Left ventricle myocardium inferior (tissue), 1 donor: ENCODE data around the gene HOXA6. TPM values are rescaled to one million over a fixed set of nuclear protein-coding genes. Genes with fewer than 3 reads are reported as not detected.

Experiments used
- DNase-seq: peaks from one replicate; pipeline ENCODE4 v3.0.0-alpha.2; 2020
- H3K27ac ChIP-seq: fragments of 200-600 bp; replicated peaks from 2 replicates; pipeline ENCODE4 v1.8.0; 2021
- H3K27me3 ChIP-seq: fragments of 200-600 bp; 2 replicates; pipeline ENCODE4 v1.8.0; 2021; ENCODE audit warnings: low read depth
- H3K36me3 ChIP-seq: fragments of 200-600 bp; 2 replicates; pipeline ENCODE4 v1.8.0; 2021
- H3K4me1 ChIP-seq: fragments of 200-600 bp; 2 replicates; pipeline ENCODE4 v1.8.0; 2021
- H3K4me3 ChIP-seq: fragments of 200-600 bp; 2 replicates; pipeline ENCODE4 v1.8.0; 2021; ENCODE audit warnings: mild to moderate bottlenecking, moderate library complexity
- H3K9me3 ChIP-seq: fragments of 200-600 bp; replicated peaks from 2 replicates; pipeline ENCODE4 v1.8.0; 2021
- intact Hi-C: fragments of 100-400 bp; cut with micrococcal nuclease; formaldehyde crosslinking; loops from one replicate; pipeline ENCODE4 v1.11.0; 2022
- total RNA-seq: library from RNA; stranded (reverse); fragmentation: NEBNext Ultra II Directional; extraction: Animal tissue kit (Norgen Biotek cat#: 25700); gene quantifications from one replicate; pipeline ENCODE4 v1.2.1, GENCODE V29; 2021
- TF ChIP-seq, protein P1 (sequence below): fragments of 200-600 bp; IDR thresholded peaks from 2 replicates; pipeline ENCODE4 v1.8.0; 2021; ENCODE audit warnings: antibody characterized with exemption, mild to moderate bottlenecking, borderline replicate concordance
- donor health status: DM: no; HTN: yes; CAD: no; lungs with severe emphysema.

The HOXA6 gene
- total RNA-seq, 1 donor from 2014 or later = not detected

DNA sequence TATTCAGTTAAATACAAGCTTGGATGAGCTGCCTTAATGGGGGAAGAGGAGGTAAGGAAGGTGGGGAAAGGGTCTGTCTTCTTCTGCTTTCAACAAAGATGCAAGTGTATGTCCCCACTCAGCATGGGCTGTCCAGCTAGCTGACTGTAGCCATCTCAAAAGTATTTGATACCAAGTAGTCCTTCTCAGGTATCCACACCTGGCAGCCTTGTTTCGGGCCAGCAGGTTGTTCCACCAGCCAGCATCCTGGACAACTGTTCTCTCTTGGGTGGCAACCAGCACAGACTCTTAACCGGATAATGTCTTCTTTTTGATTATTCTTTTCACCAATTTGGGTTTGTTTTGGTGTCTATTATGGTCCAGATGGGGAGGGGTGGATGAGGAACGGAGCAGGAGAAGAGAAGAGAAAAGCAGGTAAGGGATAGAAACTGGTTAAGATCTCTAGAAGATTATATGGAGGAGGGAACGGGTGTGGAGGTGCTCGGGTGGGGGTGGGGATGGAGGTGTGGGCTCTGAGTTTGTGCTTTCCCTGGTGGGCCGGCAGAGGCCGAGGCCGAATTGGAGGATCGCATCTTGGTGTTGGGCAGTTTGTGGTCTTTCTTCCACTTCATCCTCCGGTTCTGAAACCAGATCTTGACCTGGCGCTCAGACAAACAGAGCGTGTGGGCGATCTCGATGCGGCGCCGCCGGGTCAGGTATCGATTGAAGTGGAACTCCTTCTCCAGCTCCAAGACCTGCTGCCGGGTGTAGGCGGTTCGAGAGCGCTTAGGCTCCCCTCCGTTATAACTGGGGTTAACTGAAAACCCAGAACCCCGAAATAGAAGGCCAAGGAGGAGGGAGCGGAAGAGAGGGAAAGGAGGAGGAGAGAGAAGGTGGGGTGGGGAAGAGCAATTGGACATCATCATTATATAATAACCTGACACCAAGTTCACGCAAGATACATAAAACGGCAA, 18.5 kb downstream of the HOXA6 start:
- peaks cover 10% of the 10 kb centered on the region for H3K4me1 ChIP-seq
- H3K4me3 ChIP-seq = peak overlapping the region; percentile 67
- no peaks in the 10 kb centered on the region for H3K9me3 ChIP-seq
- DNase-seq = no peak
- H3K36me3 ChIP-seq = no peaks in the 10 kb centered on the region
- H3K27me3 ChIP-seq = peaks cover 100% of the 10 kb centered on the region
- H3K27ac ChIP-seq = no peak overlapping the region
- TF ChIP-seq, protein P1, sequence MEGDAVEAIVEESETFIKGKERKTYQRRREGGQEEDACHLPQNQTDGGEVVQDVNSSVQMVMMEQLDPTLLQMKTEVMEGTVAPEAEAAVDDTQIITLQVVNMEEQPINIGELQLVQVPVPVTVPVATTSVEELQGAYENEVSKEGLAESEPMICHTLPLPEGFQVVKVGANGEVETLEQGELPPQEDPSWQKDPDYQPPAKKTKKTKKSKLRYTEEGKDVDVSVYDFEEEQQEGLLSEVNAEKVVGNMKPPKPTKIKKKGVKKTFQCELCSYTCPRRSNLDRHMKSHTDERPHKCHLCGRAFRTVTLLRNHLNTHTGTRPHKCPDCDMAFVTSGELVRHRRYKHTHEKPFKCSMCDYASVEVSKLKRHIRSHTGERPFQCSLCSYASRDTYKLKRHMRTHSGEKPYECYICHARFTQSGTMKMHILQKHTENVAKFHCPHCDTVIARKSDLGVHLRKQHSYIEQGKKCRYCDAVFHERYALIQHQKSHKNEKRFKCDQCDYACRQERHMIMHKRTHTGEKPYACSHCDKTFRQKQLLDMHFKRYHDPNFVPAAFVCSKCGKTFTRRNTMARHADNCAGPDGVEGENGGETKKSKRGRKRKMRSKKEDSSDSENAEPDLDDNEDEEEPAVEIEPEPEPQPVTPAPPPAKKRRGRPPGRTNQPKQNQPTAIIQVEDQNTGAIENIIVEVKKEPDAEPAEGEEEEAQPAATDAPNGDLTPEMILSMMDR = no peak
- intact Hi-C loops = no loop called here

DNA sequence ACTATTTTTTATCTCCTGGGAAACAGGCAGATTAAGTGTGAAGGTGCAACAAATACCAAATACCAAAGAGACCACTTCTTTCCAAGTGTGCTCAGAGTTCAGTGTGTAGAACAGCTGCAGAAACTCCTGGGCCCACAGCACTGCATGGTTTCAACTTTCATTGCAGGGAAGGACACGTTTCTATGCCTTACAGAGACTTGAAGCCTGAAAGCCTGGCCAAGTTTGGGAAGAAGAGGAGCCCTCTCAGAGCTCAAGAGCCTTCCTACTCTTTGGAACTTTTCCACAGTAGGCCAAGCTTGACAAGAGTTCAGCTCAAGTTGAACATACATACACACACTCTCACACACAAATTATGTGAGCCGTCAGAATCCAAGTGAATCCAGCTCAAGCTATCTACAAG, 19.5 kb downstream of the HOXA6 start:
- Histone ChIP-seq H3K36me3 (no peaks in the 10 kb centered on the region), H3K9me3 (no peaks in the 10 kb centered on the region), H3K4me3 (no peak overlapping the region), H3K27me3 (peaks cover 100% of the 10 kb centered on the region), H3K4me1 (peaks cover 10% of the 10 kb centered on the region), H3K27ac (no peak overlapping the region)
- TF ChIP-seq, protein P1 = no peak
- intact Hi-C loops = no loop called here
- DNase-seq = no peak

DNA sequence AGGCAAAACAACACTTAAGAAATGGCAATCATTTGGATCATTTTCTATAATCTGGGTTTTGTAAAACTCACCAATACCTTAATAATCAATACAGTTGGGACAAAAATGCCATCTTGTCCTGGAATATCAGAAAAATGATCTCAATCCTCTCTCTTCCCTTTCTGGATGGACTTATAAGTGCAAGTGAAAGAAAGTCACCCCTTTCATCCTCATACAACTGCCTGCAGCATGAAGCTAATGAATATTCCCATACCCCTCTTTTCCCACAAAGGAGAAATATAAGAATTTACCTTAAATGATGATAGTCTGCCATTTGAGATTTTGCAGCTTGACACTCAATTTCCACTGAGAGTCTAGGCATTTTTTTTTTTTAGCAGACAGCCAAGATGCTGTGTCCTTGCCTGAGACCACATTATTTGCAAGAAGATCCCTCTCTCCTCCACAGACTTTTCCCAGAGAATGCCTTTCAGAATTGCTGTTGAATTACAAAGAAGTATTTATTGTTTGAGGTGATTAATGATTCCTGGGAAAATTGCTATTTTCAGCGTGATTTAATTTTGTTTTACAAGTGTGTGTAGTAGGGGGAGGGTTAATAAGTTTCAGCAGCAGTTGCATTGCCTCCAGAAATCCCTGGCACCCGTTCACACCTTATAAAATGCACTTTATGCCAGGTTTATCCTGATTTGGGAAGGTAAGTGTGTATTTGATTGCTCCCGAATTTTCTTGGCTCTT, 20.8 kb downstream of the HOXA6 start:
- TF ChIP-seq, protein P1 = no peak
- Histone ChIP-seq H3K27ac (no peak overlapping the region), H3K36me3 (no peaks in the 10 kb centered on the region), H3K27me3 (peaks cover 100% of the 10 kb centered on the region), H3K4me3 (no peak overlapping the region), H3K9me3 (no peaks in the 10 kb centered on the region), H3K4me1 (peaks cover 10% of the 10 kb centered on the region)
- DNase-seq = no peak
- intact Hi-C loops = no loop called here

DNA sequence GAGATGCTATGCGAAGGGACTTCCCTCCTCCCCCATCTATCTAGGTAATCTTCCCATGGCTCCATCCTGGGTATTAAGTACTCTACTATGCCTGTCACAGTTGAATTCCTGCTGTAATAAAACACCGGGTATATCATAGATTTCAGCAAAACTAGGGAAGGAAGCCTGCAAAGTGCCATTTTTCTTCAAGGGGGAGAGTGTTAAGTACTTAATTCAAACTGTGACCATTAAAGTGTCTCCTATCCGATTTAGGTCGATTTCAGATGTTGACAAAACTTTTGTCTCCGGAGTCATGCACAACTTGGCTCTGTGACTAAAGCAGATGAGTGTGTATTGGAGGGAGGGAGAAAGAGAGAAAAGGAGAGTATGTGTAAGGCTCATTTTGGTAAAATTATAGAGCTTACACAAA, 21.6 kb downstream of the HOXA6 start:
- H3K9me3 ChIP-seq = no peaks in the 10 kb centered on the region
- no peak overlapping the region for H3K27ac ChIP-seq
- no peaks in the 10 kb centered on the region for H3K36me3 ChIP-seq
- H3K27me3 ChIP-seq = peaks cover 98% of the 10 kb centered on the region
- H3K4me1 ChIP-seq = peaks cover 6% of the 10 kb centered on the region
- intact Hi-C loops = no loop called here
- no peak for DNase-seq
- TF ChIP-seq, protein P1 = no peak
- H3K4me3 ChIP-seq = no peak overlapping the region

DNA sequence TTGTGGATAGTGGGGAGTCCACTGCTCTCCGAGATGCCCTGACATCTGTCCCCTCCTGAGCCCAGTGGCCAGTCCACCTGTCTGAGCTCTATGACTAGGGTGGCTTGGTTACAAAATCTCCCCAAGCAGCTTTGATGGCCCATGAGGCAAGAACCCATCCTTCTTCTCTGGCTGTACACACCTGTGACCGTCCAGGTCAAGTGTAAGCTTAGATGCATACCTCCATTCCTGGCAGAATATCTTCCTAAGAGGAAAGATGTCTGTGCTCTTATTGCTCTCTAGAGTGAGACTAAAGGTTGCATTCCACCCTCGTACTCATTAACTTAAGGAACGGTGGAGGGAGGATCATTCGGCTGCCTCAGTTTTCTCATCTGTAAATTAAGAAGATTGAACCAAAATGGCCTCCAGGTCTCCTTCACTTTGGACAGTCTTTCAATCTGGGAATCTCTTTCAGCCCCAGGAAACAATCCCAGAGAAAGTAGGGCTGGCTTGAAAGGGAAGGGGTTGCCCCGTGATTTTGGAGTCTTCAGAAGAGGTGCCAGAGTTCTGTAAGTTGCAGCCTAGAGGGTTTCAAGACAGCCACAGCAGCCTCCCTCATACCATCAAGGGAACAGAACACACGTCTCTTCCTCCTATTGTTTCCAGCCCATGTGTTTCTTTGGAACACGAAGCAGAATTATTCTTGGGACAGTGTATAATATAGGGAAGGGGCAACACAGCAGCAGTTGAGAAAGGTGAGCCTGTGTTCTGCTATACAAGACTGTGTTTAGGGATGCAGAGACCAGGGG, 22.5 kb downstream of the HOXA6 start:
- no peaks in the 10 kb centered on the region for H3K4me1 ChIP-seq
- H3K36me3 ChIP-seq = no peaks in the 10 kb centered on the region
- H3K9me3 ChIP-seq = no peaks in the 10 kb centered on the region
- no peak for DNase-seq
- intact Hi-C loops = no loop called here
- peaks cover 98% of the 10 kb centered on the region for H3K27me3 ChIP-seq
- no peak overlapping the region for H3K27ac ChIP-seq
- no peak overlapping the region for H3K4me3 ChIP-seq
- TF ChIP-seq, protein P1 = no peak
